ENCODE data around the gene NLRP11.

Gene NLRP11

DNA sequence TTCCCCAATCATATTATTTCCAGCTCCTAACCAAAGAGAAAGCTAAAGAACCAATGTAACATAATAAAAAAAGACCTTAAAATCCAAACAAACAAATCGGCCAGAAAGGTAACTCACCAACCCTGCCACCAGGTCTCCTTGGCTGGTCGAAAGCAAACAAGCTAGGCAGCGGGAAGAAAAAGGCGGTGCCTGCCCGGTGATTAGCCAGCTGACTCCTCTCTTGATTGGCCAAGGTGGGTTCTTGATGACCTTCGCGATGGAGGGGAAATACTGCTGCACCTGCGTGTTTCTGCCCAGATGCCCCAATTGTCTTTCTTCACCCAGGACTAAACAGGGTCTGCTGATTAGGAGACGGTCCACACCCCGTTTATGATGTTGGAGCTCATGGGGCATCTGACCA is at the start of gene NLRP11:
Gene NLRP11, minus strand, starts transcription at position 154 of the 400 bp plus-strand sequence. CDS start 13,825 bp downstream, outside the sequence.
- H3K4me3 ChIP-seq (ENCODE audit: low read length) = no peak within 1 kb of the TSS

DNA sequence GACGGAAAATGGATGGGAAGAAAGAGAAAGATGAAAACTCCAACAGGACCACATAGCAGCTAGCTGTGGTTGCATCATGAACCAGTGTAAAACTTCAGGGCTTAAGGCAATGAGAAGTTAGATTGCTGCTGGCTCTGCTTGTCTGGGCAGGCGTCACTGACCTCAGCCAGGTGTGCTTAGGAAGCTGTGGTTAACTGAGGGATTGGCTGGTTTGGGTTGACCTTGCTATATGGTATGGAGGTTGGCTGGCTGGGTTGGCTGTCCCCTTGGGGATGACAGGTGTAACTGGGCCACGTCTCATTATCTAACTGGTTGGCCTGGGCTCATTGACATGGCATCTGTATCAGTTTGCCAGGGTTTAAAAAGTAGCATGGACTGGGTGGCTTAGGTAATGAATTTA is 45.4 kb upstream of the NLRP11 start:
- H3K9me3 ChIP-seq (ENCODE audit: control insufficient read depth, insufficient read depth, low read length) = peaks cover 12% of the 10 kb centered on the region
- no peak overlapping the region for H3K27ac ChIP-seq (ENCODE audit: low read length)
- no peaks in the 10 kb centered on the region for H3K4me1 ChIP-seq (ENCODE audit: control insufficient read depth, insufficient read depth, low read length)
- DNase-seq (ENCODE audit: low read depth, low spot score) = no peak
- no peak overlapping the region for H3K4me3 ChIP-seq (ENCODE audit: low read length)
- H3K36me3 ChIP-seq (ENCODE audit: control insufficient read depth, insufficient read depth, low read length) = no peaks in the 10 kb centered on the region
- H3K27me3 ChIP-seq (ENCODE audit: control insufficient read depth, insufficient read depth, low read length) = no peaks in the 10 kb centered on the region
- no CpG with 5 or more reads among the region's 3 CpGs for WGBS (ENCODE audit: insufficient coverage, insufficient read length)

More for the DNA sequence above, at the start of gene NLRP11:
- DNase-seq (ENCODE audit: low read depth, low spot score) = no peak
- no CpG with 5 or more reads among the region's 10 CpGs for WGBS (ENCODE audit: insufficient coverage, insufficient read length)
- H3K4me1 ChIP-seq (ENCODE audit: control insufficient read depth, insufficient read depth, low read length) = no peaks in the 10 kb centered on the region
- H3K36me3 ChIP-seq (ENCODE audit: control insufficient read depth, insufficient read depth, low read length) = no peaks in the 10 kb centered on the region
- H3K9me3 ChIP-seq (ENCODE audit: control insufficient read depth, insufficient read depth, low read length) = peaks cover 2% of the 10 kb centered on the region
- H3K27ac ChIP-seq (ENCODE audit: low read length) = no peak within 1 kb of the TSS
- H3K27me3 ChIP-seq (ENCODE audit: control insufficient read depth, insufficient read depth, low read length) = no peaks in the 10 kb centered on the region

- Histone ChIP-seq H3K4me3 (ENCODE audit: low read length) (no peak overlapping the region), H3K27ac (ENCODE audit: low read length) (no peak overlapping the region)
Measured at GRCh38 chr19:55870736-55871135, 38.9 kb upstream of the NLRP11 start.

DNA sequence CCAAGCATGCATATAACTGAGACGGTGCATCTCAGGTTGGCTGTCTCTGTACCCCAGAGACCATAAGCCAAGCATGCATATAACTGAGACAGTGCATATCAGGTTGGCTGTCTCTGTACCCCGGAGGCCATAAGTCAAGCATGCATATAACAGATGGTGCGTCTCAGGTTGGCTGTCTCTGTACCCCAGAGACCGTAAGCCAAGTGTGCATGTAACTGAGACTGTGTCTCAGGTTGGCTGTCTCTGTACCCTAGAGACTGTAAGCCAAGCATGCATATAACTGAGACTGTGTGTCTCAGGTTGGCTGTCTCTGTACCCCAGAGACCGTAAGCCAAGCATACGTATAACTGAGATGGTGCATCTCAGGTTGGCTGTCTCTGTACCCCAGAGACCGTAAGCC is 35.3 kb upstream of the NLRP11 start:
- H3K36me3 ChIP-seq (ENCODE audit: control insufficient read depth, insufficient read depth, low read length) = no peaks in the 10 kb centered on the region
- DNase-seq (ENCODE audit: low read depth, low spot score) = no peak
- WGBS (ENCODE audit: insufficient coverage, insufficient read length) = no CpG with 5 or more reads among the region's 7 CpGs
- no peaks in the 10 kb centered on the region for H3K4me1 ChIP-seq (ENCODE audit: control insufficient read depth, insufficient read depth, low read length)
- H3K4me3 ChIP-seq (ENCODE audit: low read length) = no peak overlapping the region
- no peaks in the 10 kb centered on the region for H3K27me3 ChIP-seq (ENCODE audit: control insufficient read depth, insufficient read depth, low read length)
- no peak overlapping the region for H3K27ac ChIP-seq (ENCODE audit: low read length)
- H3K9me3 ChIP-seq (ENCODE audit: control insufficient read depth, insufficient read depth, low read length) = peaks cover 11% of the 10 kb centered on the region

More at GRCh38 chr19:55870736-55871135, 38.9 kb upstream of the NLRP11 start:
- Histone ChIP-seq H3K27me3 (ENCODE audit: control insufficient read depth, insufficient read depth, low read length) (no peaks in the 10 kb centered on the region), H3K4me1 (ENCODE audit: control insufficient read depth, insufficient read depth, low read length) (no peaks in the 10 kb centered on the region), H3K36me3 (ENCODE audit: control insufficient read depth, insufficient read depth, low read length) (no peaks in the 10 kb centered on the region), H3K9me3 (ENCODE audit: control insufficient read depth, insufficient read depth, low read length) (peaks cover 6% of the 10 kb centered on the region)
- no peak for DNase-seq (ENCODE audit: low read depth, low spot score)
- no CpG with 5 or more reads among the region's 11 CpGs for WGBS (ENCODE audit: insufficient coverage, insufficient read length)

GRCh38 chr19:55866521-55866920 is 34.7 kb upstream of the NLRP11 start:
- H3K27ac ChIP-seq (ENCODE audit: low read length) = no peak overlapping the region
- no peaks in the 10 kb centered on the region for H3K4me1 ChIP-seq (ENCODE audit: control insufficient read depth, insufficient read depth, low read length)
- no CpG with 5 or more reads among the region's 3 CpGs for WGBS (ENCODE audit: insufficient coverage, insufficient read length)
- peaks cover 13% of the 10 kb centered on the region for H3K9me3 ChIP-seq (ENCODE audit: control insufficient read depth, insufficient read depth, low read length)
- DNase-seq (ENCODE audit: low read depth, low spot score) = no peak
- no peak overlapping the region for H3K4me3 ChIP-seq (ENCODE audit: low read length)
- H3K27me3 ChIP-seq (ENCODE audit: control insufficient read depth, insufficient read depth, low read length) = no peaks in the 10 kb centered on the region
- H3K36me3 ChIP-seq (ENCODE audit: control insufficient read depth, insufficient read depth, low read length) = no peaks in the 10 kb centered on the region

GRCh38 chr19:55858969-55859368 is 27.2 kb upstream of the NLRP11 start:
- H3K36me3 ChIP-seq (ENCODE audit: control insufficient read depth, insufficient read depth, low read length) = no peaks in the 10 kb centered on the region
- no peak for DNase-seq (ENCODE audit: low read depth, low spot score)
- no peaks in the 10 kb centered on the region for H3K4me1 ChIP-seq (ENCODE audit: control insufficient read depth, insufficient read depth, low read length)
- no peaks in the 10 kb centered on the region for H3K27me3 ChIP-seq (ENCODE audit: control insufficient read depth, insufficient read depth, low read length)
- no peak overlapping the region for H3K4me3 ChIP-seq (ENCODE audit: low read length)
- H3K27ac ChIP-seq (ENCODE audit: low read length) = no peak overlapping the region
- H3K9me3 ChIP-seq (ENCODE audit: control insufficient read depth, insufficient read depth, low read length) = peaks cover 25% of the 10 kb centered on the region
- WGBS (ENCODE audit: insufficient coverage, insufficient read length) = no CpG with 5 or more reads among the region's 5 CpGs

- no peak for DNase-seq (ENCODE audit: low read depth, low spot score)
- peaks cover 24% of the 10 kb centered on the region for H3K9me3 ChIP-seq (ENCODE audit: control insufficient read depth, insufficient read depth, low read length)
- no CpG with 5 or more reads among the region's 14 CpGs for WGBS (ENCODE audit: insufficient coverage, insufficient read length)
Measured at GRCh38 chr19:55858401-55858800, 26.6 kb upstream of the NLRP11 start.

GRCh38 chr19:55857974-55858373 is 26.2 kb upstream of the NLRP11 start:
- Histone ChIP-seq H3K27me3 (ENCODE audit: control insufficient read depth, insufficient read depth, low read length) (no peaks in the 10 kb centered on the region), H3K27ac (ENCODE audit: low read length) (no peak overlapping the region), H3K4me3 (ENCODE audit: low read length) (no peak overlapping the region), H3K4me1 (ENCODE audit: control insufficient read depth, insufficient read depth, low read length) (no peaks in the 10 kb centered on the region), H3K36me3 (ENCODE audit: control insufficient read depth, insufficient read depth, low read length) (no peaks in the 10 kb centered on the region), H3K9me3 (ENCODE audit: control insufficient read depth, insufficient read depth, low read length) (peaks cover 21% of the 10 kb centered on the region)
- no peak for DNase-seq (ENCODE audit: low read depth, low spot score)
- no CpG with 5 or more reads among the region's 23 CpGs for WGBS (ENCODE audit: insufficient coverage, insufficient read length)

More at GRCh38 chr19:55858401-55858800, 26.6 kb upstream of the NLRP11 start:
- no peak overlapping the region for H3K27ac ChIP-seq (ENCODE audit: low read length)
- no peaks in the 10 kb centered on the region for H3K27me3 ChIP-seq (ENCODE audit: control insufficient read depth, insufficient read depth, low read length)
- H3K36me3 ChIP-seq (ENCODE audit: control insufficient read depth, insufficient read depth, low read length) = no peaks in the 10 kb centered on the region
- H3K4me1 ChIP-seq (ENCODE audit: control insufficient read depth, insufficient read depth, low read length) = no peaks in the 10 kb centered on the region
- H3K4me3 ChIP-seq (ENCODE audit: low read length) = no peak overlapping the region

- H3K4me1 ChIP-seq (ENCODE audit: control insufficient read depth, insufficient read depth, low read length) = no peaks in the 10 kb centered on the region
- H3K27ac ChIP-seq (ENCODE audit: low read length) = no peak overlapping the region
- H3K27me3 ChIP-seq (ENCODE audit: control insufficient read depth, insufficient read depth, low read length) = no peaks in the 10 kb centered on the region
- no peak overlapping the region for H3K4me3 ChIP-seq (ENCODE audit: low read length)
- peaks cover 23% of the 10 kb centered on the region for H3K9me3 ChIP-seq (ENCODE audit: control insufficient read depth, insufficient read depth, low read length)
- no CpG with 5 or more reads among the region's 4 CpGs for WGBS (ENCODE audit: insufficient coverage, insufficient read length)
- DNase-seq (ENCODE audit: low read depth, low spot score) = no peak
- no peaks in the 10 kb centered on the region for H3K36me3 ChIP-seq (ENCODE audit: control insufficient read depth, insufficient read depth, low read length)
Measured at GRCh38 chr19:55857149-55857548, 25.4 kb upstream of the NLRP11 start.

DNA sequence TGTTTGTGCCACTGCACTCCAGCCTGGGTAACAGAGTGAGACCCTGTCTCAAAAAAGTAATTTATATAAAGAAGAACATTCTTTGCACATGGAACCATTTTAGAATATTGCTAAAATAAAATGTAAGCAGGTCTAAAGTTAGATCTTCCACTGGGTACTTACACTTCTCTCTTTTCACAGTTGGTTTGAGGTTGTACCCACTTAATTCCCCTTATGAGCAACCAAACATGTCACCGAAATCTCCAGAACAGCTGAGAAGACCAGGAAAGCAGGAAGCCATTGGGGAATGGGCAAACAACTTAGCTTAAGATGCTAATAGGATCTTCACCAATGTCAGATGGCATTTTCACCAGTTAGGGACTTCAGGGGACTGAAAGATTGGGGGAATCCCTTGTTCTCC is 23.4 kb upstream of the NLRP11 start:
- WGBS (ENCODE audit: insufficient coverage, insufficient read length) = no CpG with 5 or more reads among the region's 1 CpG
- no peak for DNase-seq (ENCODE audit: low read depth, low spot score)
- H3K4me1 ChIP-seq (ENCODE audit: control insufficient read depth, insufficient read depth, low read length) = no peaks in the 10 kb centered on the region
- H3K9me3 ChIP-seq (ENCODE audit: control insufficient read depth, insufficient read depth, low read length) = peaks cover 13% of the 10 kb centered on the region
- no peaks in the 10 kb centered on the region for H3K36me3 ChIP-seq (ENCODE audit: control insufficient read depth, insufficient read depth, low read length)
- no peak overlapping the region for H3K27ac ChIP-seq (ENCODE audit: low read length)
- H3K4me3 ChIP-seq (ENCODE audit: low read length) = no peak overlapping the region
- H3K27me3 ChIP-seq (ENCODE audit: control insufficient read depth, insufficient read depth, low read length) = no peaks in the 10 kb centered on the region

GRCh38 chr19:55838906-55839305 is 7.1 kb upstream of the NLRP11 start:
- H3K9me3 ChIP-seq (ENCODE audit: control insufficient read depth, insufficient read depth, low read length) = peaks cover 2% of the 10 kb centered on the region

More at GRCh38 chr19:55838906-55839305, 7.1 kb upstream of the NLRP11 start:
- Histone ChIP-seq H3K4me3 (ENCODE audit: low read length) (no peak overlapping the region), H3K27ac (ENCODE audit: low read length) (no peak overlapping the region), H3K27me3 (ENCODE audit: control insufficient read depth, insufficient read depth, low read length) (no peaks in the 10 kb centered on the region), H3K36me3 (ENCODE audit: control insufficient read depth, insufficient read depth, low read length) (no peaks in the 10 kb centered on the region), H3K4me1 (ENCODE audit: control insufficient read depth, insufficient read depth, low read length) (no peaks in the 10 kb centered on the region)
- DNase-seq (ENCODE audit: low read depth, low spot score) = no peak
- no CpG with 5 or more reads among the region's 4 CpGs for WGBS (ENCODE audit: insufficient coverage, insufficient read length)

Measured in iPS DF 6.9 (cell line).